Astrocyte (in vitro differentiated cells and primary cell): ENCODE data around the gene ZNF331. TPM values are rescaled to one million over a fixed set of nuclear protein-coding genes. Genes with fewer than 3 reads are reported as not detected.

Experiments
- DNase-seq: peaks from one replicate; pipeline ENCODE4 v3.0.0-alpha.2; 2010; ENCODE audit warnings: low read depth
- FAIRE-seq: peaks from 2 replicates; lab custom pipeline; 2011; peaks lifted over from hg19 to GRCh38; lab: Jason Lieb, UNC
- H2AFZ ChIP-seq: 2 replicates; pipeline ENCODE4 v1.6.0; 2012; ENCODE audit warnings: low read depth, low read length, inconsistent platforms
- H3K27ac ChIP-seq: 2 replicates; pipeline ENCODE4 v1.5.1; 2011; ENCODE audit warnings: low read depth, low read length, inconsistent platforms
- H3K27me3 ChIP-seq: 2 replicates; pipeline ENCODE4 v1.6.0; 2011; ENCODE audit warnings: low read length, inconsistent platforms; ENCODE audit not compliant: insufficient read depth
- H3K36me3 ChIP-seq: 2 replicates; pipeline ENCODE4 v1.5.1; 2011; ENCODE audit warnings: low read length, inconsistent platforms; ENCODE audit not compliant: insufficient read depth
- H3K4me1 ChIP-seq: 2 replicates; pipeline ENCODE4 v1.5.1; 2011; ENCODE audit warnings: low read length, inconsistent platforms; ENCODE audit not compliant: insufficient read depth
- H3K4me2 ChIP-seq: 2 replicates; pipeline ENCODE4 v1.6.0; 2012; ENCODE audit warnings: low read length, inconsistent platforms
- H3K4me3 ChIP-seq: 2 replicates; pipeline ENCODE4 v1.5.1; 2011; ENCODE audit warnings: low read depth, mild to moderate bottlenecking, low read length, inconsistent platforms; ENCODE audit not compliant: insufficient read depth
- H3K79me2 ChIP-seq: 2 replicates; pipeline ENCODE4 v1.6.0; 2012; ENCODE audit warnings: mild to moderate bottlenecking, low read length, inconsistent platforms; ENCODE audit not compliant: insufficient read depth
- H3K9ac ChIP-seq: 2 replicates; pipeline ENCODE4 v1.6.0; 2012; ENCODE audit warnings: mild to moderate bottlenecking, low read length, inconsistent platforms
- H3K9me3 ChIP-seq: 2 replicates; pipeline ENCODE4 v1.5.1; 2012; ENCODE audit warnings: low read depth, mild to moderate bottlenecking, low read length, inconsistent platforms; ENCODE audit not compliant: insufficient read depth
- H4K20me1 ChIP-seq: 2 replicates; pipeline ENCODE4 v1.6.0; 2012; ENCODE audit warnings: low read length, inconsistent platforms; ENCODE audit not compliant: insufficient read depth
- H3K27ac Mint-ChIP-seq: one replicate; pipeline ENCODE4 v1.8.0; 2021; ENCODE audit warnings: mild to moderate bottlenecking, mixed read lengths; ENCODE audit not compliant: unreplicated experiment
- H3K27me3 Mint-ChIP-seq: one replicate; pipeline ENCODE4 v1.8.0; 2021; ENCODE audit warnings: low read depth, mixed read lengths; ENCODE audit not compliant: unreplicated experiment
- H3K36me3 Mint-ChIP-seq: one replicate; pipeline ENCODE4 v1.8.0; 2021; ENCODE audit warnings: low read depth, mixed read lengths; ENCODE audit not compliant: unreplicated experiment
- H3K4me1 Mint-ChIP-seq: one replicate; pipeline ENCODE4 v1.8.0; 2021; ENCODE audit warnings: low read depth, mixed read lengths; ENCODE audit not compliant: unreplicated experiment
- H3K4me3 Mint-ChIP-seq: one replicate; pipeline ENCODE4 v1.8.0; 2021; ENCODE audit warnings: mild to moderate bottlenecking, moderate library complexity, mixed read lengths; ENCODE audit not compliant: unreplicated experiment
- H3K9me3 Mint-ChIP-seq: one replicate; pipeline ENCODE4 v1.8.0; 2021; ENCODE audit warnings: mild to moderate bottlenecking, mixed read lengths; ENCODE audit not compliant: unreplicated experiment
- CTCF ChIP-seq: IDR thresholded peaks from 2 replicates; pipeline ENCODE4 v1.5.1; 2011; ENCODE audit warnings: low read depth, mild to moderate bottlenecking, inconsistent platforms, low read length, moderate library complexity; ENCODE audit not compliant: insufficient read depth
- EZH2 ChIP-seq: IDR thresholded peaks from 2 replicates; pipeline ENCODE4 v1.6.1; 2012; ENCODE audit warnings: mild to moderate bottlenecking, low read length, inconsistent platforms; ENCODE audit not compliant: insufficient read depth
- total RNA-seq: library from RNA; stranded (reverse); gene quantifications from 2 replicates; pipeline ENCODE4 v1.2.1, GENCODE V29; 2021

ZNF331 gene
- total RNA-seq, 1 donor from 2014 or later, result 4.8 TPM

DNA sequence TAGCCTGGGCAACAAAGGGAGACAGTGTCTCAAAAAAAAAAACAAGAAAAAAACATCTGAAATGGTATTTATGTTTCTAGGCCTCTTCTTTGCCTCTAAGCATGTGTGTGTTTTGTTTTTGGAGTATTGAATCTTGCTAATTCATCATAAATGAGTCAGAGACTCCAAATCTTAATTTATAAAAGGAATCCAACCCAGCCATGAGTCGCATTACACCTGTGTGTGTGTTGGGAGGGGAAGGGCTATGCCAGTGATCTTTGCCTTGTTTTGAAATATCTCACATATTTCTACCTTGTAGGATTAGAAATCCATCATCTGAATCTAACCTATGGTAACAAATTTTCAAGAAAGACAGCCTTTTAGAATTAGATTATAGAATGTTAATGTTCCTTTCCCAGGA lies 4.0 kb downstream of the ZNF331 start:
- no peaks in the 10 kb centered on the region for H4K20me1 ChIP-seq
- H3K9me3 Mint-ChIP-seq, result no peaks in the 10 kb centered on the region
- H3K4me2 ChIP-seq, result no peak overlapping the region
- H3K4me3 ChIP-seq, result no peak overlapping the region
- no peak overlapping the region for H2AFZ ChIP-seq
- peaks cover 7% of the 10 kb centered on the region for H3K79me2 ChIP-seq
- no peaks in the 10 kb centered on the region for H3K27me3 Mint-ChIP-seq
- no peaks in the 10 kb centered on the region for H3K4me1 ChIP-seq
- H3K27ac ChIP-seq, result no peak overlapping the region
- H3K9ac ChIP-seq, result no peak overlapping the region
- FAIRE-seq (no peak), DNase-seq (no peak)
- no peak for TF ChIP-seq CTCF
- no peak for TF ChIP-seq EZH2
- no peaks in the 10 kb centered on the region for H3K9me3 ChIP-seq
- peaks cover 2% of the 10 kb centered on the region for H3K4me1 Mint-ChIP-seq
- H3K36me3 Mint-ChIP-seq, result no peaks in the 10 kb centered on the region
- H3K36me3 ChIP-seq, result no peaks in the 10 kb centered on the region
- H3K4me3 Mint-ChIP-seq, result no peak overlapping the region
- no peaks in the 10 kb centered on the region for H3K27me3 ChIP-seq
- H3K27ac Mint-ChIP-seq, result no peak overlapping the region

DNA sequence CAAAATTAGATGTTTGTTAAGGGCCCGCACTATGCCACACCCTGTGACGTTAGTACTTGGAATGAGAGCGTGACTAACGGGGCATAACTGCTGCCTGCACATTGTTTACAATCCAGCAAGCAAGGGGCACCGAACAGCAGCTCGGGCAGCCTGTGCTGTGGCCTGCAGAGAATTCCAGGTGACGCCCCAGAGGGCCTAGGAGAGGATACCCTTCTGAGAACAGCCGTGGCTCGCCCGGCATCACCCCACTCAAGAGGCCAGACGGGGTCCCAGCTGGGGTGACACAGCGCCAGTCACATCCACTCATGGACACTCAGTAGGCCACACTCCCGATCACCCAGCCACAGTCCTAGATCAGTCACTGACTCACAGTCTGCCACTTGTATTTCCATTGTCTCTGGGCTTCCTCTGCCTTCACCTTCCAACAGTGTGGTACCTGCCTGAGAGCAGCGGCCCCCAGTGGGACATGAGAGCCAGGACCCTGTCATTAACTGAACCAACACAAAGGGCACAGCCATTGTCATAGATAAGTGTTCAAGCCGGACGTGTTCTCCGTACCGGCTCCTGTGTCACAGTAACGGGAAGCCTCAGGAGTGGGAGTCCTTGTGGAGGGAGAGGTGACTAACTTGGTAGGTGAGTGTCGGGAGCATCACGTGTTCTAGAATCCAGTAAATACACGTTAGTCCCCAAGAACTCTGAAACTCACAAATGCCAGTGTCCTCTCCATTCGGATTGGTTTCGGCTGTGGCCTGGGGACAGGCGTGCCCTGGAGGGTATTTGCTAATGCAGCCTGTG lies 7.5 kb downstream of the ZNF331 start:
- H3K27ac Mint-ChIP-seq, result no peak overlapping the region
- H3K9me3 Mint-ChIP-seq, result no peaks in the 10 kb centered on the region
- TF ChIP-seq EZH2 (no peak), CTCF (no peak)
- Histone ChIP-seq H3K9me3 (no peaks in the 10 kb centered on the region), H3K4me2 (peak overlapping the region; percentile 46), H3K79me2 (peaks cover 3% of the 10 kb centered on the region), H3K4me1 (no peaks in the 10 kb centered on the region), H2AFZ (no peak overlapping the region), H3K4me3 (no peak overlapping the region), H3K36me3 (no peaks in the 10 kb centered on the region), H4K20me1 (no peaks in the 10 kb centered on the region), H3K9ac (peak overlapping the region; percentile 50), H3K27ac (peak overlapping the region; percentile 66), H3K27me3 (no peaks in the 10 kb centered on the region)
- DNase-seq, result peak; percentile 86
- no peak for FAIRE-seq
- no peaks in the 10 kb centered on the region for H3K27me3 Mint-ChIP-seq
- H3K36me3 Mint-ChIP-seq, result no peaks in the 10 kb centered on the region
- no peak overlapping the region for H3K4me3 Mint-ChIP-seq
- H3K4me1 Mint-ChIP-seq, result peaks cover 2% of the 10 kb centered on the region
